OCI-M2 (cell line): ENCODE measurements around the gene ABCF3.
A peak's percentile ranks its signal among the peaks of the same experiment; 100 is the strongest.

Source experiments
- DNase-seq: peaks from one replicate; lab custom pipeline; 2025; ENCODE audit not compliant: unreplicated experiment; lab: John Stamatoyannopoulos, UW

Gene ABCF3

DNA sequence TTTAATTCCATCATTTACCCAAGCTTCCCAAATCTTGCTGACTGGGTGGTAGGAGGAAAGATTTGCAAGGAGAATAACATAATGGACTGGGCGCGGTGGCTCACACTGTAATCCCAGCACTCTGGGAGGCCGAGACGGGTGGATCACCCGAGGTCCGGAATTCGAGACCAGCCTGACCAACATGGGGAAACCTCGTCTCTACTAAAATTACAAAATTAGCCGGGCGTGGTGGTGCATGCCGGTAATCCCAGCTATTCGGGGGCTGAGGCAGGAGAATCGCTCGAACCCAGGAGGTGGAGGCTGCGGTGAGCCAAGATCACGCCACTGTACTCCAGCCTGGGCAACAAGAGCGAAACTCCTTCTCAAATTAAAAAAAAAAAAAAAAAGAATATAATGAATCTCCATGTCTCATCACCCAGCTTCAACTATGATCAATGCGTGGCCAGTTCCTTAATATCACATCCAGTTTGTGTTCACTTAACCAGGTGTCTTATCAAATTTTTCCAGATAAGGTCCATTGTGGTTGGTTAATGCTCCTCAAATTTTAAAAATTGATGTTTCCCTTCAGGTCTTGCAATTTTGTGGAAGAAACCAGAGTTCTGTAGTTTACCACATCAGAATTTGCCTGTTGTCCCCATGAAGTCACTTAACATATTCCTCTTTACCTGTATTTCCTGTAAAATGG lies 1.3 kb upstream of the ABCF3 start:
- no peak for DNase-seq

DNA sequence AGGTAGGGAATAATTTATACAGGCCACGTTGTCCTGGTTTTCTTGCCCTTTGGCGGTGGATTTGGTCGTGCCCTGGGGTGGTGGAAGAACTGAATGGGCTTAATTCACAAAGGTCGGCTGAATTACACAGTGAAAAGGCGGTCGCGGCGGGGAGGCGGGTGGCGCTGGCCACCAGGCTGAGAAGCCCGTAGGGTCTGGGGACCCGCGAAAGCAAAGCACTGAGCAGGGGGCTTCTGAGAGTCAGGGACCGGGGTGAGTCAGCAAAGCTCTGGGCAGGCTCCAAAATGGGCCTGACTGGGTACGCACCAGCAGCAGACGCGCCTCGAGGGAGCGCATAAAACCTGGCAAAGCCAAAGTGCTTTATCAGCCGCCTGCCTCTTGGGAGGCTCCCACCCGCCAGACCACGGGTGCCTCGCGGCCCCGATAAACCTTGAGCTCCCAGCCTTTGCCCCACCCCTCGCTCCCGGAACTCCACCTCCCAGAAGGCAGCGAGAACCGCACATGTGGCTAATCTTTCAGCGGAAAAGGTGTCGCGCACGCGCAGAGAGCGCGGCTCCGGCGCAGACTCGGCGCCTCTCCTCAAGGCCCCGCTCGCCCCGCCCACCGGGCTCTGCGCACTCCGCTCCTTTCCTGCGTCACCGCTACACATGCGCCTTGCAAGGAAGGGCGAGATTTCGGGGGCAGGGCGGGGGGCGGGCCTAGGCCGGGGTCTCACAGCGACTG lies 377 bp upstream of the ABCF3 start:
- peak; percentile 86 for DNase-seq

DNA sequence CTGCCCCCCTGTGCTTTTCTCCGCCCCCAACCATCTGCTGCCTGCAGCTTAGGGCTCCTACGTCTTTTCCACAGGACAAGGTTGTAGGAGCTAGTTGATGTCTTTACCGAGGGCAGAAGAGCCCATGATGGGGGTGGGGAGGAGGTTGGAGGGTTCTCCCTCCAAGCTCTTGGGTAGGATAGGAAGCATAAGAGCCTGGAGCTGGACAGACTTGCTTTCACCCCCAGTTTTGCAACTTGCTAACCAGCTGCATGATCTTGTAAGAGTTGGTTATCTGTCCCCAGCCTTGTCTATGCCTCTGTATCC lies 856 bp downstream of the ABCF3 start:
- no peak for DNase-seq

DNA sequence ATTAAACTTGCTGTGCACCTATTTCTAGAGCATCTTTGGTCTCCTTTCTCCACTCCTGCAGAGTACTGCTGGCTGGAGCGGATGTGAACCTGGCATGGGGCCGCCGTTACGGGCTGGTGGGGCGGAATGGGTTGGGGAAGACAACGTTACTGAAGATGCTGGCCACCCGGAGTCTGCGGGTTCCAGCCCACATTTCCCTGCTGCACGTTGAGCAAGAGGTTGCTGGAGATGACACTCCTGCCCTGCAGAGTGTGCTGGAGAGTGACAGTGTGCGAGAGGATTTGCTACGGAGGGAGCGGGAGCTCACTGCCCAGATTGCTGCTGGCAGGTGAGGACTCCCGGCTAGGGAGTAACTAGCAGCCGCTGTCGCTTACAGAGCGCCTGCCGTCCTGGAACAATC lies 2.1 kb downstream of the ABCF3 start:
- DNase-seq: no peak

DNA sequence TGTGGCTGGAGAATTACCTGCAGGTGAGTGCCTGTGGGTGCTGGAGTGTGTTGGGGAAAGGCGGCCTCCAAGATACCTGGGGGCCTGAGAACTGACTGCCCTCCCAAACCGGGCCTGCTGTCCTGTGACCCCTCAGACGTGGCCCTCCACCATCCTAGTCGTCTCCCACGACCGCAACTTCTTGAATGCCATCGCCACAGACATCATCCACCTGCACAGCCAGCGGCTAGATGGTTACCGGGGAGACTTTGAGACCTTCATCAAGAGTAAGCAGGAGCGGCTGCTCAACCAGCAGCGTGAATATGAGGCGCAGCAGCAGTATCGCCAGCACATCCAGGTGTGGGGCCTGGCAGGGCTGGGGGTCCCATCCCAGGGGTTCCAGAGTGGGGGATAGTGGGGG lies 3.4 kb downstream of the ABCF3 start:
- no peak for DNase-seq

DNA sequence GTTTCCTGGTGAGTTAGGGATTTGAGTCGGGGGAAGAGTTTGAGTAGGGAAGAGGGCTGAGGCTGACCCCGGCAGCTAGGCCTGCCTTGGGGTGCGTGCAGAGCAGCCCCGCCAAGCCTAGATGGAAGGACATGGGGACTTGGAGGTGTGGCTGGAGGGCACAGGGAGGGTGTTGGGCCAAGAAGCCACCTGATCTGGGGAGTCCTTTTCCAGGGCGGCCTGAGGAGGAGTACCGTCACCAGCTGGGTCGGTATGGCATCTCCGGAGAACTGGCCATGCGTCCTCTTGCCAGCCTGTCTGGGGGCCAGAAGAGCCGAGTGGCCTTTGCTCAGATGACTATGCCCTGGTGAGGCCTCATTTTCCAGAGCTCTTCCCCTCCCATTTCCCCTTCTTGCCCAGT lies 6.9 kb downstream of the ABCF3 start:
- DNase-seq: no peak

DNA sequence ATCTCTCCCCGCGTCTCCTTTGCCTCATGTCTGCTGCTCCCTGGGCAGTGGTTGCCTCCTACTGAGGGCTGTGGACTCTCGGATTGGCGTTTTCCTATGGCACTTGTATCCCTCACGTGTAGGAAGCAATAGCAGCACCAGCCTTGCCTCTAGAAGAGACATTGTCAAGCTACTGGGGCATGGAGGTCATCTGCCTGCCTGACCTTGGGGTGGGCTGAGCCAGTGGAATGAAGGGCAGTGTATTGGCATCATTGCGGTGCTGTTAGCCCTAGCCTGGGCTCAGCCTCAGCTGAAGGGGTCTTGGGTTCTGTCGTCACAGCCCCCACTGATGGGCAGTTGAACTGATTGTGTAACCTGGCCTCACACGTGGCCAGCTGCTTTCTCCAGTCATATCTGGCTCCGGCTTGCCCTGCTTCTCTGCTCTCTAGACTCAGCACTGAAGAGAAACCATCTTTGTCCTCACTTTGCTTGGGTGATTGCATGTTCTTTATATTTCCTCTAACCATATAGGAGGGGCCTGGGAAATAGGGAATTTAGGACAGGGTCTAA lies 8.1 kb downstream of the ABCF3 start:
- no peak for DNase-seq

DNA sequence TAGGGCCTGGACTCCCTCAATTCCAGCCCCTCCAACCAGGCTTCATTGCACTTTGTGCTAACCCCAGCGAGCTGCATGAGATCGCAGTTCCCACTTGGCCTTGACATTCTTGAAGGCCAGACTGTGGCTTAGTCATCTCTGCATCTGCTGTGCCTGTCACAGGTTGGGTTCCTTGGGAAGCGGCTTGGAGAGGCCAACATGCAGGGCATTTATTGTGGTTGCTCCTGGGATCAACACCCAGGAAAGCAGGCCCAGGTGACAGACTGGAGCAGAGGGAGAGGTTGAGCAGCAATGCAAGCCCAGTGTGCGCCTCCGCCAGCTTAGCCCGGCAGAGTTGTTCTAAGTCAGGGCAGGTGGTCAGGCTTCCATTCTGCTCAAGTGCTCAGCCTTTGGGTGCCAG lies 10.5 kb downstream of the ABCF3 start:
- no peak for DNase-seq

DNA sequence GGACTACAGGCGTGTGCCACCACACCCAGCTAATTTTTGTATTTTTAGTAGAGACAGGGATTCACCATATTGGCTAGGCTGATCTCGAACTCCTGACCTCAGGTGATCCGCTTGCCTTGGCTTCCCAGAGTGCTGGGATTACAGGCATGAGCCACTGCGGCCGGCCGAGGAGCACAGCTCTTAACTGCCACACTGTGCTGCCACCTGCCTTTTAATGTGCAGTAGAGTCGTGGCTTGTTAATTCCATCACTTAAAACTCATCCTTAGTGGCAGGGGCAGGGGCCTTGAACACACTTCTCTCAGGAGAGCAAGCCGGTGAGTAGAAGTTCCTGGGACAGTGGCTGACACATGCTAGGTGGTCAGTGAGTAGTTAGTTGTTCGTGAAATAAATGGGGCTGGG lies 12.5 kb downstream of the ABCF3 start:
- no peak for DNase-seq

DNA sequence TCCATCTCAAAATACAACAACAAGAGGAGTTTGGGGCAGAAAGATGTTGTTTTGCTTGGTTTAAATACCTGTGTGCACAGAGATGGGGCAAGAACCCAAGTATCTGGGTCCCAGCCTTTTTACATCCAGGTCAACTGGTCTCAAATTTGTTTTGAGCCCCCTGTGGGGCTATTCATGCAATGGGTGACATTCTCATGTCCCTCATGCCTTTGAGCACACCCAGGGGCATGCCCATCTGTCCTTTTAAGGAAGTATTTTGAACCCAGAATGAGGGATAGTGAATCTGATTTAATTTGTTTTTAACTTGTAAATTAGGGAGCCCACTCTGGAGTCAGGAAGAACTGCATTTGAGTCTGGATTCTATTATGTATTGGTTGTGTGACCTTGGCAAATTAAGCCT lies 14.8 kb downstream of the ABCF3 start:
- DNase-seq: no peak

DNA sequence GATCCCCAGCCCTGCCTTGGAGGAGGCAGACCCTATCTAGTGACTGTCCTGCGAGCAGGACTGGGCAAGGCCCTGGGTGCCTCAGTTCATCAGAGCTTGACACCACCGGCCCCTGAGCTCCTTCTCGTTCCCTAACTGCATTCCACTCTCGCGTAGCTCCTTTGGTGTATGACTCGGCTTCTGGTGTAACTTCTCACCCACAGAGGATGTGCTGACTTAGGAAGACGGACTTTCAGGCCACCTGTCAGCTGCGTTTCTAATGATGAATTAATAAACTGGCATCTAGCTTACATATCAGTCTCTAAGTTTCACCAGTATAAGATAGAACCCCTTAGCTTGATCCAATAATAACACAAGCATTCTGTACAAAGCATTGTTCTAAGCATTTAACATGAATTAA lies 17.5 kb downstream of the ABCF3 start:
- DNase-seq: no peak

DNA sequence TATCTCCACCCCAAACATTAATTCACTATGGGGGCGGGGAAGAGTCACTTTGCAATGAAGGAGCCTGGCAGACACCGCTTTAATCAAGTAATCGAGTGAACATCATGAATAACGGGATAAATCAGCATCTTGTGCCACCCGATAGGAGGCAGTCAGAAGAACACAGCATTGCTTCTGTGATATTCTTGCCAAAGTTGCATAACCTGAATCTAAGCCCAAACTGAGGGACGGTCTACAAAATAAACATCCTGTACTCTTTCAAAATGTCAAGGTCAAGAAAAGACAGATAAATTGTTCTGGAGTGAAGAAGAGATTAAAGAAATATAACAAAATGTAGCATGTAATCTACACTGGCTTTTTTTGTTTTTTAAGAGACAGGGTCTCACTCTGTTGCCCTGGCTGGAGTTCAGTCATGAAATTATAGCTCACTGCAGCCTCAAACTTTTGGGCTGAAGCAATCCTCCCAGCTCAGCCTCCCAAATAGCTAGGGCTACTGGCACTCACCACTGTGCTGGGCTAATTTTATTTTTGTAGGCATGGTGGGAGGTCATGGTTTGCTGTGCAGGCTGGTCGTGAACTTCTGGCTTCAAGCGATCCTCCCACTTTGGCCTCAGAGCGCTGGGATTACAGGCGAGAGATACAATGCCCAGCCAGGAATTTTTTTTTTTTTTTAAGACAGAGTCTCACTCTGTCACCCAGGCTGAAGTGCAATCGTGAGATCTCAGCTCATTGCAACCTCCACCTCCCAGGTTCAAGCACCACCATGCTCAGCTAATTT lies 23.3 kb downstream of the ABCF3 start:
- DNase-seq: no peak

DNA sequence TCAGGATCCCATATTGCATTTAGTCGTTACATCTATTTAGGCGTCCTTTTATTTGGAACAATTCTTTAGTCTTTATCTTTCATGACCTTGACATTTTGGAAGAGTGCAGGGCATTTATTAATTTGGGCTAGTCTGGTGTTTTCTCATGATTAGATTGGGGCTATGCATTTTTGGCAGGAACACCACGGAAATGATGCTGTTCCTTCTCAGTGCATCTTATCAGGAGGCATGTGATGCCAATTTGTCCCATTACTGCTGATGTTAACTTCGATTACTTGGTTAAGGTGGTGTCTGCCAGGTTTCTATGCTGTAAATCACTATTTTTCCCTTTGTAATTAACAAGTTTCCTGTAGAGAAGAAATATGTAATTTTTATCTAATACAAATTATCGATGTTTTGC lies 25.3 kb downstream of the ABCF3 start:
- DNase-seq: no peak

DNA sequence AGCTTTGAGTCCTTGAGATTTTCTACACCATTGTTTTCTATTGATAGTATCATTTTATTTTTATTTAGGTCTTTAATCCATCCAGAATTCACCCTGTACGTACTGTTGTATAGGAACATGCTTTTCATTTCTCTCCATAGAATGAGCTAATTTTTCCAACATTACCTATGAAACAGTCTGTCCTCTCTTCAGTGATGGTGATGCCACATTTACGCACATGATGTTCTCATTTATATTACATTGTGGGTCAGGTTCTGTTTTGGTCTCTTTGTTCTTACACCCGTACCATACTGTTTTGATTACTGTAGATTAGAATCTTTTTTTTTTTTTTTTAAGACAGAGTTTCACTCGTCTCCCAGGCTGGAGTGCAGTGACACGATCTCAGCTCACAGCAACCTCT lies 25.7 kb downstream of the ABCF3 start:
- no peak for DNase-seq

DNA sequence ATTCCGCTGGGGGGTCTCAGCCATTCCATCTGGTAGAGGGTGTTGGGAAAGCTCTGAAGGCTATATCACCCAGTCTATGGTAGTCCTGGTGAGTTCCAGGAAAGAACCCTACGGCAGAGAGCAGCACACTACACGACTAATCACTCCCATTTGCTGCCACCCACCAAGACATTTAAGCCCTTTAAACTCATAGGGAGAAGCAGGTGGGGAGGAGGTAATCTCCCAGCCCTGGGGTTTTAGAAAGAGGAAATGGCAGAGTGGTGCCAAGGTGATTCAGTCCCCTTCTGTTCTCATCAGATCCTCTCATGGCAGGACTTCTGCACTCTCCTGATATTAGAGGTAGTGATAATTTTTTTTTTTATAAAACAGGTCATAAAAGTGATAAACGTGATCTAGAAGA lies 32.8 kb downstream of the ABCF3 start:
- DNase-seq: no peak

DNA sequence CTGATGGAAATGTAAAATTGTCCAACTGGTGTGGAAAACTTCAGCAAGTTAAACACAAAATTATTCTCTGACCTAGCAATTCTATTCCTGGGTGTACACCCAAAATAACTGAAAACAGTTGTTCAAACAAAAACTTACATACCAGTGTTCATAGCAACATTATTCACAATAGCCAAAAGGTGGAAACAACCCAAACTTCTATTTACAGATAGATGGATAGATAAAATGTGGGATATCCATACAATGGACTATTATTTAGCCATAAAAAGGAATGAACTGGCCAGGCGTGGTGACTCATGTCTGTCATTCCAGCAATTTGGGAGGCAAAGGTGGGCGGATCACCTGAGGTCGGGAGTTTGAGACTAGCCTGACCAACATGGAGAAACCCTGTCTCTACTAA lies 36.5 kb downstream of the ABCF3 start:
- no peak for DNase-seq

DNA sequence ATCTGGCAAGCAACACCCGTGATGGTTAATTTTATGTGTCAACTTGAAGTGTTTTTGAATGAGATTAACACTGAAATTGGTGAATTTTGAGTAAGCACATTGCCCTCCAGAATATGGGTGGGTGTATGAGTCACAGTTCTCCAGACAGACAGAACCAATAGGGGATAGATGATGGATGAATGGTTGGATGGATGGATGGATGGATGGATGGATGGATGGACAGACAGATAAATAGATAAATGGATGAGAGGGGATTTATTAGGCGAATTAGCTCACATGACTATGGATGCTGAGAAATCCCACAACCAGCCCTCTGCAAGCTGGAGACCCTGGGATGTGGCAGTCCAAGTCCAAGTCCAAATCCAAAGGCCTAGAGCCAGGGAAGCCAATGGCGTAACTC lies 37.9 kb downstream of the ABCF3 start:
- no peak for DNase-seq

DNA sequence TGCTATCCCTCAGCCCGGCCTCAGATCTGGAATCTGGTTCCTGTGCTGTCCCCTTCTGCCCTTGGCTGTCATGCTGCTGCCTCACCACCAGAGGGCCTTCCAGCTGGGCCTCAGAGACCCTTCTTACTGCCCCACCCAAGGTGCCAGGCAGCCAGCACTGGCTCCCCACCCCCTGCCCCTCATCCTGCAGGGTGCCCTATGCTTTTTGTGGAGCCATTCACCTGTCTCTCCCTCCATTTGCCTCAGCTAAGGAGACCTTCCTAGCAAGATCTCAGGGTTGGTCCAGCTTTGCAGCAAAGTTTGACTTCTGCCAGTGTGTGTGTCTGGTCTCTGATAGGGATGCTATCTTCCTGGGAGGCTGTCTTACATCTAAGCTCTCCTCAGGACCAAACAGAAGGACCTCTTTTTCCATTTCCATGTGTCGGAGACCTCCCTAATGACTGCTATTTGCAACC lies 41.5 kb downstream of the ABCF3 start:
- DNase-seq: no peak

DNA sequence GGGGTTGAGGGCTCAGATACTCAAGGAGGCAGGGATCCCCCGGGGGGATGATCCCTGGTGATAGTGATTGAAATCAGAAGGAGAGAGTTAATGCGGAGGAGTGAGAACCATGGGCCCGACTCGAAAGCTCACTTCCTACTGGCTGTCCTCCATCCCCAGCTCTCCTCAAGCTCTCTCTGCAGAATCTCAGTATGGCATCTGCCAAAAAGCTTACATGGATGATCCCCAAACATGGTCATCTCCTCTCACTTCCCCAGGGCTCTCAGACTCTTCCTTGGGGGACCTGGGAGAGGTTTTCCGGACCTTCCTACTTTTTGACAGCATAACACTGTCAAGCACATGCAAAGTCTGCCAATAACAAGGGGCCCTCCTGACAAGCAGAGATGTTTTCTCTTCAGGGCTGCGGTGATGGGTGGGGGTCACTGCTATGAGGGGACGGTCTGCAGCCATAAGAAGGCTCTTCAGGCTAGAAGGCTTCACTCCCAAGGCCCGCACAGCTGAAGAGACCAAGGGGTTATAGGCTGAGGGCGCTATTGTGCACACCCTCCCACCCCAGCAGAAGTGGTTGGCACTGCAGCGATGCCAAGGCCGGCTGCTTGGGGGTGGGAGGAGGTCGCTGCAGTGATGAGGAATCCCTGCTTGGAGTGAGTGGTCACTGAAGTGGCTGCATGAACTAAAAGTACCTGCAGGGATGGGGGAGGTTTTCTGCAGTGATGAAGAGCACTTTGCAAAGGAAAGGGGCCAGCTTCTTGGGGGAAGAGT lies 42.6 kb downstream of the ABCF3 start:
- no peak for DNase-seq

DNA sequence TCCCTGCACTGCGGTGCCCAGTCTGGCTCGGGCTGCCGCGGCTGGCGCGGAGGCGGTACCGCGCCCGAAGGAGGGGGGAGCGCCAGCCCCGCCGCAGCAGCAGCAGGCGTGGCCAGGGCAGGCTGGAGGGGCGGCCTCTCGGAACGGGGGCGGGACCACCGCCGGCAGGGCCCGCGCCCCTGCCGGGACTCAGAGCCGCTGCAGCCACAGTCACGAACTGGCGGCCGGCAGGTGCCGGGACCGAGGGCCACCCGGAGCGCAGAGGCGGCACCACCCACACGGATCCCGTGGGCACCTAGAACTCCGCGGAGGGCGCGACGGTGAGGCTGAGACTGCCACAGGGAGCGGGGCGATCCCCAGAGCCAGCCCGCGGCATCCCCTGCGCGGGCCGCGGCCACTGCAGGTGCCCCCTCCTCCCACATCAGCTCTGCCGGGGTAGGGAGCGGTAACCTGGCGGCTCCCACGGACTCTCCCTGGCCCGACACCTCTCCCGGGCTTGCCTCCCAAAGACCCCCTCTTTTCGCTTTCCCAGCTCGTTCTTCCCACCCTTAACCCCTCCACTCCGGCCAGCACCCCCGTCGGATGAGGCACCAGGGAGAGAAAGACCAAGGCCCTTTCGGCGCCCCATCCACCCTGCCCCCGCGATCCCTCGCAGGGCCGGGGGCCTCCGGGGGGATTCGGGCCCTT lies 43.5 kb downstream of the ABCF3 start, which contains the start of gene VWA5B2:
Gene VWA5B2, plus strand, starts transcription at position 192 of the 687 bp plus-strand sequence. CDS start 944 bp downstream, outside the sequence.
- DNase-seq: no peak
